Left lung (tissue), 10 donors: ENCODE results near the gene ACADS. TPM values are rescaled to one million over a fixed set of nuclear protein-coding genes. Genes with fewer than 3 reads are reported as not detected.

Source experiments
- ATAC-seq: fragments of 200-7000 bp; cut with Tn5 transposase; one replicate; pipeline ENCODE4 v1.9.1; 2020; ENCODE audit warnings: moderate library complexity
- DNase-seq, 4 donors: peaks; one replicate each; pipeline ENCODE4 v3.0.0-alpha.2; 2013 to 2020
- H3K27ac ChIP-seq, 2 donors: fragments of 200-600 bp; sonication (generic) in 1 of 2; one replicate each; pipeline versions ENCODE4 v1.5.0 to v1.8.0; 2020 to 2021
- H3K27me3 ChIP-seq, 2 donors: fragments of 200-600 bp; sonication (generic) in 1 of 2; one replicate each; pipeline versions ENCODE4 v1.5.0 to v1.8.0; 2020 to 2021
- H3K36me3 ChIP-seq, 2 donors: fragments of 200-600 bp; sonication (generic) in 1 of 2; one replicate each; pipeline versions ENCODE4 v1.5.0 to v1.8.0; 2020 to 2021
- H3K4me1 ChIP-seq, 2 donors: fragments of 200-600 bp; one replicate each; pipeline ENCODE4 v1.8.0; 2021
- H3K4me3 ChIP-seq, 2 donors: fragments of 200-600 bp; sonication (generic) in 1 of 2; one replicate each; pipeline versions ENCODE4 v1.5.0 to v1.8.0; 2020 to 2021; ENCODE audit warnings: mild to moderate bottlenecking in 1 of 2
- H3K9me3 ChIP-seq, 2 donors: fragments of 200-600 bp; sonication (generic) in 1 of 2; one replicate each; pipeline versions ENCODE4 v1.5.0 to v1.8.0; 2020 to 2021
- CTCF ChIP-seq, 2 donors: fragments of 200-600 bp; sonication (generic) in 1 of 2; IDR thresholded peaks; one replicate each; pipeline versions ENCODE4 v1.5.0 to v1.8.0; 2021; ENCODE audit warnings: antibody characterized with exemption in 2 of 2
- intact Hi-C, 2 donors: fragments of 100-400 bp; cut with DNase I; formaldehyde crosslinking; loops; one replicate each; pipeline versions ENCODE4 v1.11.2 to v1.14.2; 2022
- polyA plus RNA-seq, 6 donors: library from polyadenylated mRNA; unstranded; fragments of 120-200 nt; gene quantifications; one replicate each; pipeline ENCODE4 v1.2.1, GENCODE V29; 2013; ENCODE audit not compliant: insufficient read length in 6 of 6
- total RNA-seq, 2 donors: library from RNA; stranded (reverse); fragmentation: NEBNext Ultra II Directional; extraction: Animal tissue kit (Norgen Biotek cat#: 25700); gene quantifications; one replicate each; pipeline ENCODE4 v1.2.1, GENCODE V29; 2021
- donor health status: DM: no; HTN: yes; CAD: no.
- donor health status: DM: no; HTN: no; CAD: no.

The ACADS gene
- total and polyA plus RNA-seq, 8 donors, result 11.5 to 20.6 (median 14.0) TPM

- Histone ChIP-seq H3K36me3 (no peaks in the 10 kb centered on the region), H3K4me3 (no peak overlapping the region), H3K27me3 (no peaks in the 10 kb centered on the region), H3K4me1 (no peaks in the 10 kb centered on the region), H3K27ac (no peak overlapping the region), H3K9me3 (no peaks in the 10 kb centered on the region)
- DNase-seq (no peak), ATAC-seq (no peak)
- TF ChIP-seq CTCF (IDR thresholded peaks at IDR 0.05), result no peak
- intact Hi-C loops, result no loop called here
These were observed 19.4 kb downstream of the ACADS start for GRCh38 chr12:120744922-120745493.

GRCh38 chr12:120748242-120748641 lies 22.6 kb downstream of the ACADS start:
- H3K4me3 ChIP-seq, result no peak overlapping the region
- intact Hi-C loops, result no loop called here
- no peak overlapping the region for H3K27ac ChIP-seq
- no peaks in the 10 kb centered on the region for H3K27me3 ChIP-seq
- H3K36me3 ChIP-seq, result no peaks in the 10 kb centered on the region
- no peaks in the 10 kb centered on the region for H3K4me1 ChIP-seq
- TF ChIP-seq CTCF (IDR thresholded peaks at IDR 0.05), result no peak
- no peak for ATAC-seq
- H3K9me3 ChIP-seq, result no peaks in the 10 kb centered on the region
- DNase-seq, result no peak

- TF ChIP-seq CTCF (IDR thresholded peaks at IDR 0.05), result no peak
- intact Hi-C loops, result no loop called here
- H3K27ac ChIP-seq, result no peak overlapping the region
- no peaks in the 10 kb centered on the region for H3K9me3 ChIP-seq
- no peaks in the 10 kb centered on the region for H3K36me3 ChIP-seq
- H3K4me3 ChIP-seq, result no peak overlapping the region
- no peaks in the 10 kb centered on the region for H3K4me1 ChIP-seq
- ATAC-seq, result no peak
- H3K27me3 ChIP-seq, result no peaks in the 10 kb centered on the region
- DNase-seq, result no peak
These were observed 23.6 kb downstream of the ACADS start for GRCh38 chr12:120749256-120749655.

- Histone ChIP-seq H3K36me3 (no peaks in the 10 kb centered on the region), H3K4me3 (no peak overlapping the region), H3K4me1 (no peaks in the 10 kb centered on the region), H3K27me3 (no peaks in the 10 kb centered on the region), H3K9me3 (peaks cover 0 to 7% of the 10 kb centered on the region in 2 donors), H3K27ac (no peak overlapping the region)
- intact Hi-C loops, result no loop called here
- no peak for ATAC-seq
- no peak for DNase-seq
- TF ChIP-seq CTCF (IDR thresholded peaks at IDR 0.05), result no peak
These were observed 25.2 kb downstream of the ACADS start for GRCh38 chr12:120750806-120751205.

GRCh38 chr12:120751389-120751788 lies 25.8 kb downstream of the ACADS start:
- Histone ChIP-seq H3K4me1 (no peaks in the 10 kb centered on the region), H3K27ac (no peak overlapping the region), H3K36me3 (no peaks in the 10 kb centered on the region), H3K4me3 (no peak overlapping the region), H3K27me3 (no peaks in the 10 kb centered on the region), H3K9me3 (peaks cover 0 to 7% of the 10 kb centered on the region in 2 donors)
- ATAC-seq (no peak), DNase-seq (peak in 1 of 4 donors; percentile 13)
- intact Hi-C loops, result no loop called here
- no peak for TF ChIP-seq CTCF (IDR thresholded peaks at IDR 0.05)
